ENCODE measurements around the gene IER3. TPM values are rescaled to one million over a fixed set of nuclear protein-coding genes. Genes with fewer than 3 reads are reported as not detected.

The IER3 gene
- total and polyA plus RNA-seq, 7 donors = 3.1 to 321 (median 18.5) TPM

DNA sequence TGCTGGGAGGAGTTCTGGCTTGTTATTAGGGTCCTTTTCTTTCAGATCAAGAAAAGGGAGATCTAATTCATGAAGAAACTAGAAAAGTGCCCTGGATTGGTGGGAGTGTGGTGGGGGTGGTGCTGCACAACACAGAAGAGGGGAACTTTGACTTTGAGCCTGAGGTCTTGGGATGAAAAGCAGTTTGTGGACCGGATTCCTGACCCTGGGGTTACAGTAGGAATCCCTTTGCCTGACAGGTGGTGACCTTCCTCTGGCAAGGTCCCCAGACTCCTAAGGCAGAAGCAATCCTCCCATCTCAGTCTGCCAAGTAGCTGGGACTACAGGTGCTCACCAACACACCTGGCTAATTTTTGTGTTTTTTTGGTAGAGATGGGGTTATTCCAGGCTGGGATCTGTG is 45.3 kb upstream of the IER3 start:
- Histone ChIP-seq H3K27me3 (ENCODE audit: insufficient read depth in 3 of 3, low read length in 2 of 3) (no peaks in the 10 kb centered on the region), H3K4me1 (no peaks in the 10 kb centered on the region), H3K4me3 (no peak overlapping the region), H3K9me3 (no peaks in the 10 kb centered on the region), H3K27ac (no peak overlapping the region), H3K36me3 (ENCODE audit: insufficient read depth in 1 of 2, low read depth in 1 of 2) (no peaks in the 10 kb centered on the region)
- intact Hi-C loops (cut with DNase I) = no loop called here
- 38 to 88% (median 70%) methylated on average over 1 of the region's 1 CpG for WGBS, 3 donors
- DNase-seq = no peak
- no peak for ATAC-seq
- TF ChIP-seq, protein P1, sequence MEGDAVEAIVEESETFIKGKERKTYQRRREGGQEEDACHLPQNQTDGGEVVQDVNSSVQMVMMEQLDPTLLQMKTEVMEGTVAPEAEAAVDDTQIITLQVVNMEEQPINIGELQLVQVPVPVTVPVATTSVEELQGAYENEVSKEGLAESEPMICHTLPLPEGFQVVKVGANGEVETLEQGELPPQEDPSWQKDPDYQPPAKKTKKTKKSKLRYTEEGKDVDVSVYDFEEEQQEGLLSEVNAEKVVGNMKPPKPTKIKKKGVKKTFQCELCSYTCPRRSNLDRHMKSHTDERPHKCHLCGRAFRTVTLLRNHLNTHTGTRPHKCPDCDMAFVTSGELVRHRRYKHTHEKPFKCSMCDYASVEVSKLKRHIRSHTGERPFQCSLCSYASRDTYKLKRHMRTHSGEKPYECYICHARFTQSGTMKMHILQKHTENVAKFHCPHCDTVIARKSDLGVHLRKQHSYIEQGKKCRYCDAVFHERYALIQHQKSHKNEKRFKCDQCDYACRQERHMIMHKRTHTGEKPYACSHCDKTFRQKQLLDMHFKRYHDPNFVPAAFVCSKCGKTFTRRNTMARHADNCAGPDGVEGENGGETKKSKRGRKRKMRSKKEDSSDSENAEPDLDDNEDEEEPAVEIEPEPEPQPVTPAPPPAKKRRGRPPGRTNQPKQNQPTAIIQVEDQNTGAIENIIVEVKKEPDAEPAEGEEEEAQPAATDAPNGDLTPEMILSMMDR (IDR thresholded peaks at IDR 0.05) = no peak

GRCh38 chr6:30787954-30788353 is 43.6 kb upstream of the IER3 start:
- Histone ChIP-seq H3K27ac (no peak overlapping the region), H3K4me1 (no peaks in the 10 kb centered on the region), H3K9me3 (no peaks in the 10 kb centered on the region), H3K36me3 (ENCODE audit: insufficient read depth in 1 of 2, low read depth in 1 of 2) (no peaks in the 10 kb centered on the region), H3K27me3 (ENCODE audit: insufficient read depth in 3 of 3, low read length in 2 of 3) (no peaks in the 10 kb centered on the region), H3K4me3 (no peak overlapping the region)
- TF ChIP-seq, protein P1 (IDR thresholded peaks at IDR 0.05) = no peak
- WGBS, 3 donors = 66 to 84% (median 72%) methylated on average over 5 of the region's 5 CpGs
- intact Hi-C loops (cut with DNase I) = no loop called here
- ATAC-seq (peak in 1 of 4 donors; percentile 20), DNase-seq (no peak)

- intact Hi-C loops (cut with DNase I) = loop anchor here in 1 of 2 donors (5.0 kb wide), 2 partner anchors 40 kb away; partner anchors contain the start of genes FLOT1 and IER3
- no peaks in the 10 kb centered on the region for H3K36me3 ChIP-seq (ENCODE audit: insufficient read depth in 1 of 2, low read depth in 1 of 2)
- no peaks in the 10 kb centered on the region for H3K9me3 ChIP-seq
- peak overlapping the region; percentile 84 for H3K27ac ChIP-seq
- DNase-seq (no peak), ATAC-seq (no peak)
- H3K27me3 ChIP-seq (ENCODE audit: insufficient read depth in 3 of 3, low read length in 2 of 3) = no peaks in the 10 kb centered on the region
- TF ChIP-seq, protein P1 (IDR thresholded peaks at IDR 0.05) = no peak
- no peak overlapping the region for H3K4me3 ChIP-seq
- H3K4me1 ChIP-seq = peaks cover 30% of the 10 kb centered on the region
Observed at GRCh38 chr6:30782425-30783014, 38.2 kb upstream of the IER3 start.

GRCh38 chr6:30781743-30782424 is 37.5 kb upstream of the IER3 start:
- DNase-seq = peak; percentile 95 to 97
- H3K9me3 ChIP-seq = no peaks in the 10 kb centered on the region
- intact Hi-C loops (cut with DNase I) = loop anchor here in 1 of 2 donors (5.0 kb wide), 2 partner anchors 40 kb away; partner anchors contain the start of genes FLOT1 and IER3
- no peaks in the 10 kb centered on the region for H3K36me3 ChIP-seq (ENCODE audit: insufficient read depth in 1 of 2, low read depth in 1 of 2)
- WGBS, 3 donors = 4 to 9% (median 8%) methylated on average over 13 of the region's 13 CpGs
- peak overlapping the region; percentile 84 for H3K27ac ChIP-seq
- TF ChIP-seq, protein P1 (IDR thresholded peaks at IDR 0.05) = no peak
- H3K4me3 ChIP-seq = peak overlapping the region; percentile 38
- ATAC-seq = peak; percentile 86 to 92 (median 90)
- peaks cover 30% of the 10 kb centered on the region for H3K4me1 ChIP-seq
- no peaks in the 10 kb centered on the region for H3K27me3 ChIP-seq (ENCODE audit: insufficient read depth in 3 of 3, low read length in 2 of 3)

Measured in psoas muscle (tissue), 8 donors.